Measurements from ENCODE around the gene TRPV2.
A peak's percentile ranks its signal among the peaks of the same experiment; 100 is the strongest.

TRPV2 gene

DNA sequence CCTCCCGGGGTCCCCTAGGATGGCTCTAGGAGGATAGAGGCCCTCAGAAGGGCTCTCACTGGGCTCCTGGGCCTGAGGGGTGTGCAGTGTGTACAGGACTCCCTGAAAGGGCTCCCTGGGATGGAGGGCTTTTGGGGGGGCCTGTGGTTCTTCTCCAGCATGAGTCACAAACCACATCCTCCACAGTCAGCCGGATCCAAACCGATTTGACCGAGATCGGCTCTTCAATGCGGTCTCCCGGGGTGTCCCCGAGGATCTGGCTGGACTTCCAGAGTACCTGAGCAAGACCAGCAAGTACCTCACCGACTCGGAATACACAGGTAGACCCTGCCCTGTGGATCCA lies 4.5 kb downstream of the TRPV2 start:
- DNase-seq (ENCODE audit: low read depth), result peak; percentile 93
- peak overlapping the region; percentile 8 for H3K4me3 ChIP-seq (ENCODE audit: low read depth, low read length)
- TF ChIP-seq MYC (IDR thresholded peaks at IDR 0.05; ENCODE audit: low read depth, low read length) (no peak), MAX (IDR thresholded peaks at IDR 0.05; ENCODE audit: low read depth, low read length) (0 out of 2 replicates have a peak, but pooled peaks have one; percentile 12)

GRCh38 chr17:16422416-16422815 lies 7.0 kb downstream of the TRPV2 start:
- DNase-seq (ENCODE audit: low read depth), result no peak
- TF ChIP-seq CTCF (IDR thresholded peaks at IDR 0.05; ENCODE audit: low read depth, low read length) (no peak), POLR2A (IDR thresholded peaks at IDR 0.05; ENCODE audit: extremely low read depth, insufficient read length) (no peak), MYC (IDR thresholded peaks at IDR 0.05; ENCODE audit: low read depth, low read length) (no peak), MAX (IDR thresholded peaks at IDR 0.05; ENCODE audit: low read depth, low read length) (no peak)
- no peak overlapping the region for H3K4me3 ChIP-seq (ENCODE audit: low read depth, low read length)

- TF ChIP-seq MYC (IDR thresholded peaks at IDR 0.05; ENCODE audit: low read depth, low read length), result no peak
- DNase-seq (ENCODE audit: low read depth), result no peak
- no peak overlapping the region for H3K4me3 ChIP-seq (ENCODE audit: low read depth, low read length)
These were observed 8.0 kb downstream of the TRPV2 start for GRCh38 chr17:16423226-16423872.

- TF ChIP-seq MYC (IDR thresholded peaks at IDR 0.05; ENCODE audit: low read depth, low read length), result no peak
- TF ChIP-seq MAX (IDR thresholded peaks at IDR 0.05; ENCODE audit: low read depth, low read length), result no peak
- no peak for TF ChIP-seq POLR2A (IDR thresholded peaks at IDR 0.05; ENCODE audit: extremely low read depth, insufficient read length)
- no peak for TF ChIP-seq CTCF (IDR thresholded peaks at IDR 0.05; ENCODE audit: low read depth, low read length)
- DNase-seq (ENCODE audit: low read depth), result no peak
- no peak overlapping the region for H3K4me3 ChIP-seq (ENCODE audit: low read depth, low read length)
These were observed 9.8 kb downstream of the TRPV2 start for GRCh38 chr17:16425202-16425601.

GRCh38 chr17:16425698-16426659 lies 10.6 kb downstream of the TRPV2 start:
- no peak overlapping the region for H3K4me3 ChIP-seq (ENCODE audit: low read depth, low read length)
- TF ChIP-seq MAX (IDR thresholded peaks at IDR 0.05; ENCODE audit: low read depth, low read length) (no peak), CTCF (IDR thresholded peaks at IDR 0.05; ENCODE audit: low read depth, low read length) (no peak), MYC (IDR thresholded peaks at IDR 0.05; ENCODE audit: low read depth, low read length) (no peak), POLR2A (IDR thresholded peaks at IDR 0.05; ENCODE audit: extremely low read depth, insufficient read length) (no peak)
- no peak for DNase-seq (ENCODE audit: low read depth)

DNA sequence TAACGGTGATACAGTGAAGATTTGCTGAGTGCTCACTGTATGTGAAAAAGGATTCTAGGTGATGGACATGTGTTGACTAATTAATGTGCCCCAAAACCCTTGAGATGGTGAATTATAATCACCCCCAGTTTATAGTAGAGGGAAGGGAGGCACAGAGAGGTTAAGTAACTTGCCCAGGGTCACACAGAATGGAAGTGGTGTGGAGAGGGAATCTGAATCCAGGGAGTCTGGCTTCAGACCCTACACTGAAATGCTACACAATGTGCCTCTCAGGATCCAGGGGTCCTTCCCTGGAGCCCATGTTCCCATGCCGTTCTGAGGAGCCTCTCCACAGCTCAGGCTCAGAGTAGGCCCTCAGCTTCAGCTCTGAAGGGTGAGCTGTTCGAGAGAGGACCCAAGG lies 11.6 kb downstream of the TRPV2 start:
- no peak for DNase-seq (ENCODE audit: low read depth)
- TF ChIP-seq POLR2A (IDR thresholded peaks at IDR 0.05; ENCODE audit: extremely low read depth, insufficient read length) (no peak), MAX (IDR thresholded peaks at IDR 0.05; ENCODE audit: low read depth, low read length) (no peak), CTCF (IDR thresholded peaks at IDR 0.05; ENCODE audit: low read depth, low read length) (no peak), MYC (IDR thresholded peaks at IDR 0.05; ENCODE audit: low read depth, low read length) (no peak)
- H3K4me3 ChIP-seq (ENCODE audit: low read depth, low read length), result no peak overlapping the region

Data from NB4 (cell line).